ENCODE measurements around the gene CDH22. TPM values are rescaled to one million over a fixed set of nuclear protein-coding genes. Genes with fewer than 3 reads are reported as not detected.

CDH22 gene
- total RNA-seq, 1 experiment from 2014 or later, result 0.11 TPM

DNA sequence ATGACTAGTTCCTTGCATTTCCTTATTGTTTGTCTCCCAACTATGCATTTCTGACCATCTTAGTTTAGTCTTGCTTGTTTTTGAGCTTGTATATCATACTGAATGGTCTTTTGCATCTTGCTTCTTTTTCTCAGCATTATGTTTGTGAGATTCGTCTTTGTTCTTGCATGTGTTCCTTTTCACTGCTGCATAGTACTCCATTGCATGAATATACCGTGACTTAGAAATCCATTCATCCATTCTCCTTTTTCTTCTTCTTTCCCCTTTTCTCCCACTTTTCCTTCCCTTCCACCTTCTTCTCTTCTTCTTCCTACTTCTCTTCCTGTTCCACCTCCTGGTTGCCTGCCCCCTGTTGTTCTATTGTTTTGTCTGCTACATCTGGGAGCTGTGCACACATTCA is 42.8 kb downstream of the CDH22 start:
- Mint-ChIP-seq H3K4me3 (ENCODE audit: unreplicated experiment) (no peak overlapping the region), H3K27me3 (ENCODE audit: insufficient read depth, unreplicated experiment) (peaks cover 27% of the 10 kb centered on the region), H3K27ac (ENCODE audit: unreplicated experiment) (no peak overlapping the region), H3K9me3 (ENCODE audit: unreplicated experiment) (peaks cover 10% of the 10 kb centered on the region), H3K36me3 (ENCODE audit: insufficient read depth, unreplicated experiment) (no peaks in the 10 kb centered on the region), H3K4me1 (ENCODE audit: low read depth, unreplicated experiment) (no peaks in the 10 kb centered on the region)
- CTCF ChIA-PET, result no interaction called here
- intact Hi-C loops (cut with micrococcal nuclease; ENCODE audit: unreplicated experiment), result no loop called here
- TF ChIP-seq, protein P1, sequence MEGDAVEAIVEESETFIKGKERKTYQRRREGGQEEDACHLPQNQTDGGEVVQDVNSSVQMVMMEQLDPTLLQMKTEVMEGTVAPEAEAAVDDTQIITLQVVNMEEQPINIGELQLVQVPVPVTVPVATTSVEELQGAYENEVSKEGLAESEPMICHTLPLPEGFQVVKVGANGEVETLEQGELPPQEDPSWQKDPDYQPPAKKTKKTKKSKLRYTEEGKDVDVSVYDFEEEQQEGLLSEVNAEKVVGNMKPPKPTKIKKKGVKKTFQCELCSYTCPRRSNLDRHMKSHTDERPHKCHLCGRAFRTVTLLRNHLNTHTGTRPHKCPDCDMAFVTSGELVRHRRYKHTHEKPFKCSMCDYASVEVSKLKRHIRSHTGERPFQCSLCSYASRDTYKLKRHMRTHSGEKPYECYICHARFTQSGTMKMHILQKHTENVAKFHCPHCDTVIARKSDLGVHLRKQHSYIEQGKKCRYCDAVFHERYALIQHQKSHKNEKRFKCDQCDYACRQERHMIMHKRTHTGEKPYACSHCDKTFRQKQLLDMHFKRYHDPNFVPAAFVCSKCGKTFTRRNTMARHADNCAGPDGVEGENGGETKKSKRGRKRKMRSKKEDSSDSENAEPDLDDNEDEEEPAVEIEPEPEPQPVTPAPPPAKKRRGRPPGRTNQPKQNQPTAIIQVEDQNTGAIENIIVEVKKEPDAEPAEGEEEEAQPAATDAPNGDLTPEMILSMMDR (IDR thresholded peaks at IDR 0.05; ENCODE audit: insufficient read depth in 1 of 2, low read depth in 1 of 2, low read length in 1 of 2, severe bottlenecking in 1 of 2, unreplicated experiment in 1 of 2), result no peak
- no peak for DNase-seq
- Histone ChIP-seq H3K9me3 (no peaks in the 10 kb centered on the region), H3K27me3 (replicated peaks; ENCODE audit: control insufficient read depth, insufficient read depth, low read length) (0 out of 2 replicates have a peak, but pooled peaks cover 1% of the 10 kb centered on the region), H3K4me1 (no peaks in the 10 kb centered on the region), H3K36me3 (ENCODE audit: control insufficient read depth, insufficient read depth, low read length) (no peaks in the 10 kb centered on the region), H3K4me3 (ENCODE audit: low read depth, low read length) (no peak overlapping the region)
- POLR2A ChIA-PET, result no interaction called here
- BruUV-seq (replicated peaks), result no TSS peak

- Histone ChIP-seq H3K4me3 (ENCODE audit: low read depth, low read length) (no peak overlapping the region), H3K4me1 (no peaks in the 10 kb centered on the region), H3K27me3 (replicated peaks; ENCODE audit: control insufficient read depth, insufficient read depth, low read length) (no peaks in the 10 kb centered on the region), H3K9me3 (no peaks in the 10 kb centered on the region), H3K36me3 (ENCODE audit: control insufficient read depth, insufficient read depth, low read length) (no peaks in the 10 kb centered on the region)
- TF ChIP-seq, protein P1 (IDR thresholded peaks at IDR 0.05; ENCODE audit: insufficient read depth in 1 of 2, low read depth in 1 of 2, low read length in 1 of 2, severe bottlenecking in 1 of 2, unreplicated experiment in 1 of 2), result no peak
- no peaks in the 10 kb centered on the region for H3K36me3 Mint-ChIP-seq (ENCODE audit: insufficient read depth, unreplicated experiment)
- POLR2A ChIA-PET, result no interaction called here
- peaks cover 10% of the 10 kb centered on the region for H3K9me3 Mint-ChIP-seq (ENCODE audit: unreplicated experiment)
- H3K4me1 Mint-ChIP-seq (ENCODE audit: low read depth, unreplicated experiment), result no peaks in the 10 kb centered on the region
- CTCF ChIA-PET, result interaction anchor here (0.6 kb wide), 1 partner anchor 448 kb away, joined by 3 read pairs; no protein-coding TSS in a partner anchor
- intact Hi-C loops (cut with micrococcal nuclease; ENCODE audit: unreplicated experiment), result loop anchor here (5.0 kb wide), 1 partner anchor 132 kb away; no protein-coding TSS in a partner anchor
- no peak overlapping the region for H3K4me3 Mint-ChIP-seq (ENCODE audit: unreplicated experiment)
- no peak overlapping the region for H3K27ac Mint-ChIP-seq (ENCODE audit: unreplicated experiment)
- H3K27me3 Mint-ChIP-seq (ENCODE audit: insufficient read depth, unreplicated experiment), result peaks cover 23% of the 10 kb centered on the region
- no TSS peak for BruUV-seq (replicated peaks)
- no peak for DNase-seq
These were observed 43.7 kb downstream of the CDH22 start for GRCh38 chr20:46264391-46265266.

- Mint-ChIP-seq H3K4me1 (ENCODE audit: low read depth, unreplicated experiment) (no peaks in the 10 kb centered on the region), H3K27ac (ENCODE audit: unreplicated experiment) (no peak overlapping the region), H3K4me3 (ENCODE audit: unreplicated experiment) (no peak overlapping the region), H3K36me3 (ENCODE audit: insufficient read depth, unreplicated experiment) (no peaks in the 10 kb centered on the region), H3K9me3 (ENCODE audit: unreplicated experiment) (peaks cover 10% of the 10 kb centered on the region), H3K27me3 (ENCODE audit: insufficient read depth, unreplicated experiment) (peaks cover 17% of the 10 kb centered on the region)
- Histone ChIP-seq H3K4me3 (ENCODE audit: low read depth, low read length) (no peak overlapping the region), H3K27me3 (replicated peaks; ENCODE audit: control insufficient read depth, insufficient read depth, low read length) (no peaks in the 10 kb centered on the region), H3K36me3 (ENCODE audit: control insufficient read depth, insufficient read depth, low read length) (no peaks in the 10 kb centered on the region), H3K4me1 (no peaks in the 10 kb centered on the region), H3K9me3 (no peaks in the 10 kb centered on the region)
- intact Hi-C loops (cut with micrococcal nuclease; ENCODE audit: unreplicated experiment), result loop anchor here (5.0 kb wide), 1 partner anchor 129 kb away; no protein-coding TSS in a partner anchor
- ChIA-PET POLR2A (no interaction called here), CTCF (no interaction called here)
- TF ChIP-seq, protein P1 (IDR thresholded peaks at IDR 0.05; ENCODE audit: insufficient read depth in 1 of 2, low read depth in 1 of 2, low read length in 1 of 2, severe bottlenecking in 1 of 2, unreplicated experiment in 1 of 2), result no peak
- no TSS peak for BruUV-seq (replicated peaks)
- DNase-seq, result no peak
These were observed 46.6 kb downstream of the CDH22 start for GRCh38 chr20:46261456-46262253.

Data from Caco-2 (cell line).